ENCODE measurements around the gene TEPSIN. TPM values are rescaled to one million over a fixed set of nuclear protein-coding genes. Genes with fewer than 3 reads are reported as not detected.

The TEPSIN gene
- total and polyA plus RNA-seq, 2 donors (not counting 1 experiment from before 2014, with no cell fraction given): 5.6 to 11.2 TPM

DNA sequence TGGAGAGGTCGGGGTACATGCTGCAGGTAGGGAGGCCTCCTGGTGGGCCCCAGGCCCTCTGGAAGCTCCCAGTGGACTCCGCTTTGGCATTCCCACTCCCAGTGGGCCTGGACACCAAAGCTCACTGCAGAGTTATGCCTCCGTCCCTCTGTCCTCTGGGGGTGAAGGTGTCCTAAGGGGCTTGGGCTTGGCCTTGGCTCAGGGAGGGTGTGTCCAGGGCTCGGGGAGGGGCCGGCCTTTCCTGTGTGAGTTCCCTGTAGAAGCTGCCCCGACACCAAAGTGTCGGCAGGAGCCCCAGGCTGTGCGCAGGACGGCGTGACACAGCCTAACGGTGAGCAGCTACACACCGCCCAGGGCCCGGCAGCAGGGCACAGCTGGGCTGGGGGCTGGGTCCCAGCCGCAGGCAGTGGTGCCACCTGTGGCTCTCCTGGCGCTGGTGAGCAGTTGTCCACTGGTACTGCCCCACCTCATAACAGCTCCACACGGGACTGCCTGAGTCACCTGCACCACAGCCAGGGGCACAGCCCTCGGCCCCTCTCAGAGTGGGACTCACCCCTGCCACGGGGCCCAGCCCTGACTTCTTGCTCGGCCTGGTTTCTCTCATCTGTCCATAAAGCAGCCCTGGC is 6.1 kb downstream of the TEPSIN start:
- Histone ChIP-seq H3K4me2 (ENCODE audit: extremely low read depth, insufficient read depth, low read length) (no peak overlapping the region), H3K79me2 (ENCODE audit: control insufficient read depth, insufficient read depth, low read length) (peaks cover 7% of the 10 kb centered on the region), H3K4me1 (ENCODE audit: control insufficient read depth, extremely low read depth, insufficient read depth, low read length) (peaks cover 2% of the 10 kb centered on the region), H2AFZ (ENCODE audit: low read length) (no peak overlapping the region), H3K9ac (ENCODE audit: insufficient read depth, low read length) (no peak overlapping the region), H4K20me1 (ENCODE audit: control insufficient read depth, extremely low read depth, insufficient read depth, low read length) (no peaks in the 10 kb centered on the region), H3K9me3 (ENCODE audit: control insufficient read depth, insufficient read depth, low read depth, low read length) (no peaks in the 10 kb centered on the region), H3K36me3 (ENCODE audit: control insufficient read depth, insufficient read depth, low read length) (peaks cover 15% of the 10 kb centered on the region), H3K27me3 (ENCODE audit: control insufficient read depth, insufficient read depth, low read length) (no peaks in the 10 kb centered on the region), H3K4me3 (replicated peaks in 1 of 4; ENCODE audit: control extremely low read depth in 1 of 4, insufficient read depth in 1 of 4, low read depth in 3 of 4, low read length in 4 of 4) (no peak overlapping the region), H3K27ac (ENCODE audit: insufficient read depth, low read length) (no peak overlapping the region)
- no peak for DNase-seq (ENCODE audit: low read depth in 2 of 2)
- TF ChIP-seq, protein P1, sequence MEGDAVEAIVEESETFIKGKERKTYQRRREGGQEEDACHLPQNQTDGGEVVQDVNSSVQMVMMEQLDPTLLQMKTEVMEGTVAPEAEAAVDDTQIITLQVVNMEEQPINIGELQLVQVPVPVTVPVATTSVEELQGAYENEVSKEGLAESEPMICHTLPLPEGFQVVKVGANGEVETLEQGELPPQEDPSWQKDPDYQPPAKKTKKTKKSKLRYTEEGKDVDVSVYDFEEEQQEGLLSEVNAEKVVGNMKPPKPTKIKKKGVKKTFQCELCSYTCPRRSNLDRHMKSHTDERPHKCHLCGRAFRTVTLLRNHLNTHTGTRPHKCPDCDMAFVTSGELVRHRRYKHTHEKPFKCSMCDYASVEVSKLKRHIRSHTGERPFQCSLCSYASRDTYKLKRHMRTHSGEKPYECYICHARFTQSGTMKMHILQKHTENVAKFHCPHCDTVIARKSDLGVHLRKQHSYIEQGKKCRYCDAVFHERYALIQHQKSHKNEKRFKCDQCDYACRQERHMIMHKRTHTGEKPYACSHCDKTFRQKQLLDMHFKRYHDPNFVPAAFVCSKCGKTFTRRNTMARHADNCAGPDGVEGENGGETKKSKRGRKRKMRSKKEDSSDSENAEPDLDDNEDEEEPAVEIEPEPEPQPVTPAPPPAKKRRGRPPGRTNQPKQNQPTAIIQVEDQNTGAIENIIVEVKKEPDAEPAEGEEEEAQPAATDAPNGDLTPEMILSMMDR (conservative IDR thresholded peaks at IDR 0.05 in 1 of 2, IDR thresholded peaks at IDR 0.05 in 1 of 2; ENCODE audit: low read depth in 1 of 2, low read length in 2 of 2): no peak
- no peak for TF ChIP-seq EZH2 (IDR thresholded peaks at IDR 0.05; ENCODE audit: low read length, missing control alignments)

DNA sequence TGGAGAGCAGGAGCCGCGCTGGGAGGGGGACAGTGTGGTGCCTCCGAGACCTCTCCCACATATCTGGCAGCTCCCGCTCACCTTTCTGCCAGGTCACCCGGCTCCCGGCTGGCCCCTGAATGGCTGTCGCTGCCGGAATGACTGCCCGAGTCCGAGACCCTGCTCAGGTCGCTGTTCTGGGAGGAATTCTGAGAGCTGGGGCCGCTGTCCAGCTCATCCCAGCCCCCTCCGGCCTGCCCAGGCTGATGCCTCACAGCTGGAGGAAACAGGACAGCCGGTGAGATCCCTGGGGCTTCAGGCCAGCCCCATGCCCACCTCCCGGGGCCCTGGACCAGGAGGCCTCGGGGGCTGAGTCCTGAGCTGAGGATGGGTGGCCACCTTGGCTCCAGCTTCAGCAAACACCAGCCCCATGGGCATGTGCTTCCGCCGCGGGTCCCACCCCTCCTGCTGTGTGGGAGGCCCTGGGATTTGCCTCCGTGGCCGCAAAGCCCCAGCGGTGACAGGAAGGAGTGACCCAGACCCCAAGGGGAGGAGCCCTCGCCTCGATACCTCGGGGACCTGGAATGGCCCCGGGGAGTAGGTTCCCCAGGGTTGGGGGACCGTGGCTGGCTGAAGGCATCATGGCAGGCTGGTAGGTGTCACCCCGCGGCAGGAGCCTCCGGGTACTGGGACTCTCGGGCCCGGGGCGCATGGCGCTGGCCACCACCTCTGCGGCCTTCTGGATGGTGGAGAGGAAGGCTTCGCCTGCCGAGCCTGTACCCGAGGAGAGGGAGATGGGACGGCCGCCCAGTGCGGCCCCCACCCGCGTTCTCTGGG is 6.9 kb downstream of the TEPSIN start:
- no peaks in the 10 kb centered on the region for H3K79me2 ChIP-seq (ENCODE audit: control insufficient read depth, insufficient read depth, low read length)
- no peak overlapping the region for H3K27ac ChIP-seq (ENCODE audit: insufficient read depth, low read length)
- H3K4me2 ChIP-seq (ENCODE audit: extremely low read depth, insufficient read depth, low read length): no peak overlapping the region
- TF ChIP-seq EZH2 (IDR thresholded peaks at IDR 0.05; ENCODE audit: low read length, missing control alignments): no peak
- TF ChIP-seq, protein P1 (conservative IDR thresholded peaks at IDR 0.05 in 1 of 2, IDR thresholded peaks at IDR 0.05 in 1 of 2; ENCODE audit: low read depth in 1 of 2, low read length in 2 of 2): no peak
- DNase-seq (ENCODE audit: low read depth in 2 of 2): no peak
- H3K27me3 ChIP-seq (ENCODE audit: control insufficient read depth, insufficient read depth, low read length): no peaks in the 10 kb centered on the region
- H2AFZ ChIP-seq (ENCODE audit: low read length): no peak overlapping the region
- no peak overlapping the region for H3K4me3 ChIP-seq (replicated peaks in 1 of 4; ENCODE audit: control extremely low read depth in 1 of 4, insufficient read depth in 1 of 4, low read depth in 3 of 4, low read length in 4 of 4)
- peaks cover under 1% of the 10 kb centered on the region for H3K4me1 ChIP-seq (ENCODE audit: control insufficient read depth, extremely low read depth, insufficient read depth, low read length)
- peaks cover 15% of the 10 kb centered on the region for H3K36me3 ChIP-seq (ENCODE audit: control insufficient read depth, insufficient read depth, low read length)
- H3K9ac ChIP-seq (ENCODE audit: insufficient read depth, low read length): no peak overlapping the region
- H3K9me3 ChIP-seq (ENCODE audit: control insufficient read depth, insufficient read depth, low read depth, low read length): no peaks in the 10 kb centered on the region
- no peaks in the 10 kb centered on the region for H4K20me1 ChIP-seq (ENCODE audit: control insufficient read depth, extremely low read depth, insufficient read depth, low read length)

DNA sequence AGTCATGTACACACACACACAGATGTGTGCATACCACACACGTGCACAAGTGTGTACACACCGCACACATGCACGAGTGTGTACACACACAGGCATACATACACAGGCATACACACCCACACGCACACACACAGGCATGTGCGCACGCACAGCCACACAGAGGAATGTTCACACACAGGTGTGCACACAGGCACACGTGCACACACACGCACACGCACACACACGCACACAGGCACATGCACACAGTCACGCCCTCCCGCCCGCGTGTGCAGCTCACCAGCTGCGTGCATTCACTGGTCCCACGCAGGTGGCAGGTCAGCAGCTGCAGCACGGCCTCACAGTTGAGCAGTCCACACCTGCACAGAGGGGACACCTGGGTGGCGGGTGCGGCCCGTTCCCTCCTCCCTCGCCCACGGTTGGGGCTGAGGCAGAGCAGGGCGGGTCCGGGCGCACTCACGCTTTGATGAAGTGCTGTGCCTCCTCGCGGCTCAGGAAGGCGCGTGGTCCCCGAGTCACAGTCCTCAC is 7.7 kb downstream of the TEPSIN start:
- Histone ChIP-seq H2AFZ (ENCODE audit: low read length) (no peak overlapping the region), H3K27ac (ENCODE audit: insufficient read depth, low read length) (no peak overlapping the region), H3K27me3 (ENCODE audit: control insufficient read depth, insufficient read depth, low read length) (no peaks in the 10 kb centered on the region), H3K9ac (ENCODE audit: insufficient read depth, low read length) (no peak overlapping the region), H3K9me3 (ENCODE audit: control insufficient read depth, insufficient read depth, low read depth, low read length) (no peaks in the 10 kb centered on the region), H3K4me2 (ENCODE audit: extremely low read depth, insufficient read depth, low read length) (no peak overlapping the region), H3K4me1 (ENCODE audit: control insufficient read depth, extremely low read depth, insufficient read depth, low read length) (no peaks in the 10 kb centered on the region), H3K79me2 (ENCODE audit: control insufficient read depth, insufficient read depth, low read length) (no peaks in the 10 kb centered on the region), H3K36me3 (ENCODE audit: control insufficient read depth, insufficient read depth, low read length) (peaks cover 15% of the 10 kb centered on the region), H3K4me3 (replicated peaks in 1 of 4; ENCODE audit: control extremely low read depth in 1 of 4, insufficient read depth in 1 of 4, low read depth in 3 of 4, low read length in 4 of 4) (no peak overlapping the region), H4K20me1 (ENCODE audit: control insufficient read depth, extremely low read depth, insufficient read depth, low read length) (no peaks in the 10 kb centered on the region)
- no peak for TF ChIP-seq EZH2 (IDR thresholded peaks at IDR 0.05; ENCODE audit: low read length, missing control alignments)
- TF ChIP-seq, protein P1 (conservative IDR thresholded peaks at IDR 0.05 in 1 of 2, IDR thresholded peaks at IDR 0.05 in 1 of 2; ENCODE audit: low read depth in 1 of 2, low read length in 2 of 2): no peak
- no peak for DNase-seq (ENCODE audit: low read depth in 2 of 2)

Data from fibroblast of lung (primary cell).